ENCODE data around the gene ATP1A1. TPM values are rescaled to one million over a fixed set of nuclear protein-coding genes. Genes with fewer than 3 reads are reported as not detected.

ATP1A1 gene
- 100 to 1,000 TPM; 251 to 256 TPM for total RNA-seq
- 10 to 100 TPM; 46.5 to 74.3 TPM for polyA plus RNA-seq

DNA sequence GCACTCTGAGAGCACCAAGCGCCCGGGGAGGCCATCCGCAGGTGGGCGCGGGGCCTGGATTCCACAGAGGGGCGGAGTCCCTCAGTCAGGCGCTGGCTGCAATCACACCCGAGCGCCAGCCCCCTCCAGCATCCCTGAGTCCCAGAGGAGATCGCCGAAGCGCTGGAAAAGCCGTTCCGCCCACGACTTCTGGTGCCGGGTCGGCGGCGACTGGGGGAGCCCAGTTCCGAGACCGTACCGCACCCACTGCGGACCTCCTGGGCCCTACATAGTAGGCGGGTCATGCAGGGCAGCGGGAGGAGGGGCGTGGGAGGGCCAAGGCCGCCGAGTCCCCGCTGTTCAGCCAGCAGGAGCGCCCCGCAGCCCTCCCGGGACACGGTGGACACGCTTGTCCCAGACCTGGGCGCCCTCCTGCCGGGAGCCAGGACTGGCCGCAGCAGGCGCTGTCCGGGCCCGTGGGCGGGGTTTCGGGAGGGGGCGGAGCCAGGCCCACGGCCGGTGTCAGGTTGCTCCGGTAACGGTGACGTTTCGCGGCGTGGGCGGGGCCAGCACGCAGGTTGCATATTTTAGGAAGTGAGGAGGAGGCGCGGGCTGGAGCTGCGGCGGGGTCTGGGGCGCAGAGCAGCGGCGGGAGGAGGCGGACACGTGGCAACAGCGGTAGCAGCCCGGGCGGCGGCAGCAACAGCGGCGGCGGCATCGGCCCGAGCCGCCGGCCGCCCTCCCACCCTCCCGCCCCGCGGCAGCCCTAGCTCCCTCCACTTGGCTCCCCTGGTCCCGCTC, at the start of gene ATP1A1:
Gene ATP1A1, plus strand, starts transcription at position 594 of the 780 bp plus-strand sequence. CDS start 268 bp downstream, outside the sequence.
- ChIA-PET POLR2A (ENCODE audit: partially characterized antibody) (interaction anchor here (0.5 to 6.4 kb wide), 15 partner anchors 11 to 233 kb away, joined by 3 to 90 read pairs (median 5); no protein-coding TSS in a partner anchor), CTCF (ENCODE audit: partially characterized antibody) (interaction anchor here (1.2 to 1.7 kb wide), 2 partner anchors 46 to 112 kb away, joined by 4 to 6 read pairs; no protein-coding TSS in a partner anchor)
- peaks cover 27 to 55% (median 38%) of the 10 kb centered on the region in 4 donors for H3K4me1 Mint-ChIP-seq
- Histone ChIP-seq H3K27ac (ENCODE audit: low read depth, low read length) (peak within 1 kb of the TSS; percentile 71), H3K27me3 (ENCODE audit: insufficient read depth, low read length) (no peaks in the 10 kb centered on the region), H3K4me3 (ENCODE audit: low read length in 2 of 2) (peak within 1 kb of the TSS; percentile 82 to 96), H3K36me3 (ENCODE audit: insufficient read depth, low read length) (no peaks in the 10 kb centered on the region), H3K9me3 (ENCODE audit: control insufficient read depth in 1 of 2, low read length in 2 of 2) (no peaks in the 10 kb centered on the region), H3K4me1 (ENCODE audit: insufficient read depth, low read length) (peaks cover 49% of the 10 kb centered on the region)
- intact Hi-C loops (cut with micrococcal nuclease): loop anchor here (1.0 to 10.0 kb wide), 5 partner anchors 16 to 392 kb away; no protein-coding TSS in a partner anchor
- peak within 1 kb of the TSS; percentile 92 to 99 (median 97) for H3K27ac Mint-ChIP-seq
- H3K36me3 Mint-ChIP-seq: peaks cover 0 to 22% of the 10 kb centered on the region in 2 donors
- DNase-seq: peak; percentile 96 to 97 (median 96)
- H3K27me3 Mint-ChIP-seq: peaks cover 1% of the 10 kb centered on the region in 2 donors
- peak within 1 kb of the TSS; percentile 95 to 99 (median 98) for H3K4me3 Mint-ChIP-seq
- no peaks in the 10 kb centered on the region for H3K9me3 Mint-ChIP-seq

- intact Hi-C loops (cut with micrococcal nuclease): no loop called here
- Histone ChIP-seq H3K36me3 (ENCODE audit: insufficient read depth, low read length) (no peaks in the 10 kb centered on the region), H3K9me3 (ENCODE audit: control insufficient read depth in 1 of 2, low read length in 2 of 2) (no peaks in the 10 kb centered on the region), H3K4me3 (ENCODE audit: low read length in 2 of 2) (no peak overlapping the region), H3K27me3 (ENCODE audit: insufficient read depth, low read length) (no peaks in the 10 kb centered on the region), H3K27ac (ENCODE audit: low read depth, low read length) (peak overlapping the region; percentile 24), H3K4me1 (ENCODE audit: insufficient read depth, low read length) (peaks cover 79% of the 10 kb centered on the region)
- ChIA-PET POLR2A (ENCODE audit: partially characterized antibody) (interaction anchor here (0.8 to 3.8 kb wide), 3 partner anchors 23 to 192 kb away, joined by 3 to 29 read pairs (median 5); partner anchors contain the start of gene ATP1A1), CTCF (ENCODE audit: partially characterized antibody) (interaction anchor here (1.0 to 2.1 kb wide), 2 partner anchors 155 to 161 kb away, joined by 3 to 9 read pairs; no protein-coding TSS in a partner anchor)
- Mint-ChIP-seq H3K9me3 (peaks cover 0 to under 1% (median 0%) of the 10 kb centered on the region in 8 donors), H3K4me1 (peaks cover 56 to 83% (median 71%) of the 10 kb centered on the region in 4 donors), H3K27ac (peak overlapping the region; percentile 32 to 88 (median 72)), H3K36me3 (no peaks in the 10 kb centered on the region), H3K27me3 (no peaks in the 10 kb centered on the region), H3K4me3 (peak overlapping the region in 3 of 8 donors; percentile 15 to 57 (median 32))
- no peak for DNase-seq
Observed at GRCh38 chr1:116323491-116323890, 49.6 kb upstream of the ATP1A1 start.

- Mint-ChIP-seq H3K9me3 (peaks cover 0 to 2% (median 0%) of the 10 kb centered on the region in 8 donors), H3K27me3 (no peaks in the 10 kb centered on the region), H3K36me3 (no peaks in the 10 kb centered on the region), H3K27ac (peak overlapping the region; percentile 74 to 98 (median 95)), H3K4me3 (peak overlapping the region in 6 of 8 donors; percentile 52 to 82 (median 65)), H3K4me1 (peaks cover 58 to 86% (median 75%) of the 10 kb centered on the region in 4 donors)
- intact Hi-C loops (cut with micrococcal nuclease): no loop called here
- Histone ChIP-seq H3K27me3 (ENCODE audit: insufficient read depth, low read length) (no peaks in the 10 kb centered on the region), H3K4me1 (ENCODE audit: insufficient read depth, low read length) (peaks cover 85% of the 10 kb centered on the region), H3K27ac (ENCODE audit: low read depth, low read length) (peak overlapping the region; percentile 25), H3K36me3 (ENCODE audit: insufficient read depth, low read length) (no peaks in the 10 kb centered on the region), H3K4me3 (ENCODE audit: low read length in 2 of 2) (peak overlapping the region in 1 of 2 donors; percentile 16), H3K9me3 (ENCODE audit: control insufficient read depth in 1 of 2, low read length in 2 of 2) (no peaks in the 10 kb centered on the region)
- DNase-seq: no peak
- POLR2A ChIA-PET (ENCODE audit: partially characterized antibody): interaction anchor here (1.0 to 3.1 kb wide), 8 partner anchors 10 to 445 kb away, joined by 4 to 32 read pairs (median 8); partner anchors contain the start of gene ATP1A1
- CTCF ChIA-PET (ENCODE audit: partially characterized antibody): interaction anchor here (1.1 to 3.5 kb wide), 5 partner anchors 32 to 160 kb away, joined by 3 to 18 read pairs (median 6); no protein-coding TSS in a partner anchor
Observed at GRCh38 chr1:116324411-116324810, 48.6 kb upstream of the ATP1A1 start.

- no peaks in the 10 kb centered on the region for H3K36me3 Mint-ChIP-seq
- Histone ChIP-seq H3K27me3 (ENCODE audit: insufficient read depth, low read length) (no peaks in the 10 kb centered on the region), H3K4me1 (ENCODE audit: insufficient read depth, low read length) (peaks cover 85% of the 10 kb centered on the region), H3K4me3 (ENCODE audit: low read length in 2 of 2) (peak overlapping the region in 1 of 2 donors; percentile 16), H3K36me3 (ENCODE audit: insufficient read depth, low read length) (no peaks in the 10 kb centered on the region), H3K27ac (ENCODE audit: low read depth, low read length) (peak overlapping the region; percentile 25), H3K9me3 (ENCODE audit: control insufficient read depth in 1 of 2, low read length in 2 of 2) (no peaks in the 10 kb centered on the region)
- ChIA-PET CTCF (ENCODE audit: partially characterized antibody) (interaction anchor here (1.0 to 3.5 kb wide), 7 partner anchors 13 to 159 kb away, joined by 3 to 18 read pairs (median 5); no protein-coding TSS in a partner anchor), POLR2A (ENCODE audit: partially characterized antibody) (interaction anchor here (0.9 to 3.2 kb wide), 12 partner anchors 9 to 445 kb away, joined by 3 to 32 read pairs (median 6); partner anchors contain the start of gene ATP1A1)
- H3K4me3 Mint-ChIP-seq: peak overlapping the region; percentile 7 to 82 (median 61)
- H3K27me3 Mint-ChIP-seq: no peaks in the 10 kb centered on the region
- no peak for DNase-seq
- peaks cover 58 to 93% (median 81%) of the 10 kb centered on the region in 4 donors for H3K4me1 Mint-ChIP-seq
- H3K27ac Mint-ChIP-seq: peak overlapping the region; percentile 74 to 98 (median 95)
- intact Hi-C loops (cut with micrococcal nuclease): loop anchor here (1.0 to 5.0 kb wide), 2 partner anchors 49 to 93 kb away; no protein-coding TSS in a partner anchor
- peaks cover 0 to 2% (median 0%) of the 10 kb centered on the region in 8 donors for H3K9me3 Mint-ChIP-seq
Observed at GRCh38 chr1:116325104-116325503, 47.9 kb upstream of the ATP1A1 start.

DNA sequence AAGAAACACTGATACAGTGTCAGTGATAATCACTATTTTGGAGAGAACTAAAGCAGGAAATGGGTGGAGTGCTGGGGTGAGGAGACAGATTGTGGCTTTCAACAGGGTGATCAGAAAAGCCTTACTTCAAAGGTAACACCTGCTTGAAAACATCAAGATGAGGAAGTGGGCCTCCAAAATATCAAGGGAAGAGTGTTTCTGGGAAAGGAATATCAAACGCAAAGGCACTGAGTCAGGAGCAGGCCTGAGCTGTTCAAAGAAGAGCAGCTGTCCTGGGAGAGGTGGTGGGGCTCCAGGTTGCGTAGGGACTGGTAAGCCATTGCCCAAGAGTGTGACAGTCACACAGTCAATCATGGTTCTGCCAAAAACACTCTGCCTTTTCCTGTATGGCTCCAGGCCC, 47.1 kb upstream of the ATP1A1 start:
- peaks cover 56 to 91% (median 78%) of the 10 kb centered on the region in 4 donors for H3K4me1 Mint-ChIP-seq
- H3K9me3 Mint-ChIP-seq: peaks cover 0 to 2% (median 0%) of the 10 kb centered on the region in 8 donors
- peak overlapping the region; percentile 53 to 83 (median 74) for H3K4me3 Mint-ChIP-seq
- H3K27ac ChIP-seq (ENCODE audit: low read depth, low read length): peak overlapping the region; percentile 60
- DNase-seq: peak; percentile 56 to 72 (median 68)
- H3K4me3 ChIP-seq (ENCODE audit: low read length in 2 of 2): peak overlapping the region in 1 of 2 donors; percentile 19
- H3K36me3 Mint-ChIP-seq: no peaks in the 10 kb centered on the region
- no peaks in the 10 kb centered on the region for H3K36me3 ChIP-seq (ENCODE audit: insufficient read depth, low read length)
- no peaks in the 10 kb centered on the region for H3K9me3 ChIP-seq (ENCODE audit: control insufficient read depth in 1 of 2, low read length in 2 of 2)
- POLR2A ChIA-PET (ENCODE audit: partially characterized antibody): interaction anchor here (0.9 to 3.2 kb wide), 13 partner anchors 9 to 187 kb away, joined by 3 to 32 read pairs (median 6); partner anchors contain the start of gene ATP1A1
- intact Hi-C loops (cut with micrococcal nuclease): loop anchor here (1.0 to 5.0 kb wide), 4 partner anchors 21 to 94 kb away; no protein-coding TSS in a partner anchor
- H3K4me1 ChIP-seq (ENCODE audit: insufficient read depth, low read length): peaks cover 79% of the 10 kb centered on the region
- peak overlapping the region; percentile 74 to 98 (median 90) for H3K27ac Mint-ChIP-seq
- no peaks in the 10 kb centered on the region for H3K27me3 Mint-ChIP-seq
- CTCF ChIA-PET (ENCODE audit: partially characterized antibody): interaction anchor here (1.0 to 3.5 kb wide), 8 partner anchors 14 to 159 kb away, joined by 3 to 18 read pairs (median 4); no protein-coding TSS in a partner anchor
- no peaks in the 10 kb centered on the region for H3K27me3 ChIP-seq (ENCODE audit: insufficient read depth, low read length)

- intact Hi-C loops (cut with micrococcal nuclease): loop anchor here (1.0 to 5.0 kb wide), 3 partner anchors 20 to 94 kb away; no protein-coding TSS in a partner anchor
- Histone ChIP-seq H3K9me3 (ENCODE audit: control insufficient read depth in 1 of 2, low read length in 2 of 2) (no peaks in the 10 kb centered on the region), H3K27me3 (ENCODE audit: insufficient read depth, low read length) (no peaks in the 10 kb centered on the region), H3K4me3 (ENCODE audit: low read length in 2 of 2) (peak overlapping the region in 1 of 2 donors; percentile 19), H3K36me3 (ENCODE audit: insufficient read depth, low read length) (no peaks in the 10 kb centered on the region), H3K27ac (ENCODE audit: low read depth, low read length) (peak overlapping the region; percentile 60), H3K4me1 (ENCODE audit: insufficient read depth, low read length) (peaks cover 73% of the 10 kb centered on the region)
- ChIA-PET POLR2A (ENCODE audit: partially characterized antibody) (interaction anchor here (0.7 to 3.2 kb wide), 11 partner anchors 8 to 187 kb away, joined by 3 to 32 read pairs (median 8); partner anchors contain the start of gene ATP1A1), CTCF (ENCODE audit: partially characterized antibody) (interaction anchor here (0.7 to 3.5 kb wide), 9 partner anchors 9 to 172 kb away, joined by 3 to 18 read pairs (median 3); no protein-coding TSS in a partner anchor)
- Mint-ChIP-seq H3K4me3 (peak overlapping the region; percentile 23 to 83 (median 74)), H3K36me3 (no peaks in the 10 kb centered on the region), H3K9me3 (peaks cover 0 to 2% (median 0%) of the 10 kb centered on the region in 8 donors), H3K4me1 (peaks cover 51 to 88% (median 73%) of the 10 kb centered on the region in 4 donors), H3K27me3 (no peaks in the 10 kb centered on the region), H3K27ac (peak overlapping the region; percentile 74 to 98 (median 90))
- no peak for DNase-seq
Observed at GRCh38 chr1:116326486-116326885, 46.6 kb upstream of the ATP1A1 start.

Data from CD4-positive, alpha-beta memory T cell (primary cell).